Measurements from ENCODE around the gene CADPS.

CADPS gene

DNA sequence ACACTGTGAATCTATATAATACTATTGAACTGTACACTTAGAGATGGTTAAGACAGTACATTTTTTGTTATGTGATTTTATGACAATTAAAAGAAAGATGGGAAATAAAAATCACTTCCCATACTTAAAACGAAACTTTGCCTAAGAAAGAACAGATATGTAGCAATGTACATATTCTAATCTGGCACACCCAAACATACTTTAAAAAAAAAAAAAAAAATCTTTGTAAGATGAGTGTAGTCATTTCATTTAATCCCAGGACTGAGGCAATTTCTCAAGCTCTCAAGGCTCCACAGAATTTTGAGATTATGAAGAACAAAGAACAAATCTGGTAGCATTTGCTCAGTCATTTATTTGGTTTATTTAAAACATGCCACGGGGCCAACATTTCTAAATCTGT, 461.5 kb downstream of the CADPS start:
- H3K4me1 ChIP-seq (ENCODE audit: insufficient read depth, low read length) = peaks cover 16% of the 10 kb centered on the region
- H3K36me3 ChIP-seq (ENCODE audit: insufficient read depth, low read length) = no peaks in the 10 kb centered on the region
- H3K9ac ChIP-seq (ENCODE audit: low read depth, low read length) = no peak overlapping the region; the same call in 1 of the 2 replicates
- H3K9me3 ChIP-seq (ENCODE audit: control insufficient read depth, insufficient read depth, low read length) = no peaks in the 10 kb centered on the region

DNA sequence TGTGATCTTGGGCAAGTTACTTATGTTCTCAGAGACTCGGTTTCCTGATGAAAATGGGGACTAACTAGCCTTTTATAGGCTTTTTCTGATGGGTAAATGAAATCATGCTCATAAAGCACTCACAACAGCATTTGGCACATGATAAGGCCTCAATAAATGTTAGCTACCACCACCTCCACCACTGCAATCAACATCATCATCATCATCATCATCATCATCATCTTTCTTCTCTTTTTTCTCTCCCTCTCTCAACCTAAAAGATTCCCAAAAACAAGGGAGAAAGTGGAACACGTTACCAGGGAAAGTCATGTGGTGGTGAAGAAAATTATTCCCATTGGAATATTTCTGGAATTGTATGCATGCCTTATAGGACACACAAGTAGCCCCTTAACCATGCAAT, 468.3 kb downstream of the CADPS start:
- no peaks in the 10 kb centered on the region for H3K36me3 ChIP-seq (ENCODE audit: insufficient read depth, low read length)
- no peaks in the 10 kb centered on the region for H3K9me3 ChIP-seq (ENCODE audit: control insufficient read depth, insufficient read depth, low read length)
- no peaks in the 10 kb centered on the region for H3K4me1 ChIP-seq (ENCODE audit: insufficient read depth, low read length)
- H3K9ac ChIP-seq (ENCODE audit: low read depth, low read length) = no peak overlapping the region

DNA sequence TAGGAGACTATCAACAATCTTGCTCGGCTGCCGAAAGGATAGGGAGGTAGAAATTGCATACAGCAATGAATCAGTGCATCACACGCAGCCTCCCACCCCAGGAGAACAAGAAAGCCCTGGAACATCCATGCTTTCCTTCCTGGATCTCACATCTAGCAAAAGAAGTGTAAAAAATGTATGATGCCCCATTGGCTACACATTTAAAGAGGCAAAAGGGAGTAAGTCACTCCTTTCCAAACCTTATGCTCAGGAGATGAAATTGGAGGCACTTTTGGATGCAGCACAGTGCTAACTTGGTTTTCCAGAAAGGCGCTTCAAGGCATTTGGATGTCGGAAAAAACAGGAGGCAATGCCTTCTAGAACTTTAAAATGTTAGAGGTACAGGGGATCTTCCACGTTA, 469.6 kb downstream of the CADPS start:
- H3K9ac ChIP-seq (ENCODE audit: low read depth, low read length) = no peak overlapping the region
- no peaks in the 10 kb centered on the region for H3K9me3 ChIP-seq (ENCODE audit: control insufficient read depth, insufficient read depth, low read length)
- no peaks in the 10 kb centered on the region for H3K36me3 ChIP-seq (ENCODE audit: insufficient read depth, low read length)
- H3K4me1 ChIP-seq (ENCODE audit: insufficient read depth, low read length) = no peaks in the 10 kb centered on the region

- Histone ChIP-seq H3K9ac (ENCODE audit: low read depth, low read length) (no peak overlapping the region), H3K36me3 (ENCODE audit: insufficient read depth, low read length) (no peaks in the 10 kb centered on the region), H3K4me1 (ENCODE audit: insufficient read depth, low read length) (no peaks in the 10 kb centered on the region), H3K9me3 (ENCODE audit: control insufficient read depth, insufficient read depth, low read length) (no peaks in the 10 kb centered on the region)
Observed at GRCh38 chr3:62405135-62405534, 470.1 kb downstream of the CADPS start.

DNA sequence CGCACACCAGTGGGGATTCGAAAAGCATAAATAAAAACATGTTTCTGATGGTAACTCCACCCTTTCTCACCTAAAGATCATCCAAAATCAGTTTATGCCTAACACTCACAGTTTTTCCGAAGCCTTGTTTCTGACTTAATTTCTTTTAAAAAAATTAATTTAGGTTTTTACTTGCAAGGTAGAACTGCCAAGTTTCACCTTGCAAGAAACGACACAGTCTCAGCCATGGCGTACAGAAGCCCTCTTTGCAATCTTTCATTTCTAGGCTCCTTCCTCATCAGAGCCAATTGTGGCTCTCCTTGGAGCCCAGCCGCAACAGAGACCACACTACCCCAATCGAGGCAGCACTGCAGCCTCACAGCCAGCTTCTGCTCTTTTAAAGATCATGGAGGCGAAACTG, 470.9 kb downstream of the CADPS start:
- Histone ChIP-seq H3K9me3 (ENCODE audit: control insufficient read depth, insufficient read depth, low read length) (no peaks in the 10 kb centered on the region), H3K36me3 (ENCODE audit: insufficient read depth, low read length) (no peaks in the 10 kb centered on the region), H3K9ac (ENCODE audit: low read depth, low read length) (no peak overlapping the region), H3K4me1 (ENCODE audit: insufficient read depth, low read length) (no peaks in the 10 kb centered on the region)

DNA sequence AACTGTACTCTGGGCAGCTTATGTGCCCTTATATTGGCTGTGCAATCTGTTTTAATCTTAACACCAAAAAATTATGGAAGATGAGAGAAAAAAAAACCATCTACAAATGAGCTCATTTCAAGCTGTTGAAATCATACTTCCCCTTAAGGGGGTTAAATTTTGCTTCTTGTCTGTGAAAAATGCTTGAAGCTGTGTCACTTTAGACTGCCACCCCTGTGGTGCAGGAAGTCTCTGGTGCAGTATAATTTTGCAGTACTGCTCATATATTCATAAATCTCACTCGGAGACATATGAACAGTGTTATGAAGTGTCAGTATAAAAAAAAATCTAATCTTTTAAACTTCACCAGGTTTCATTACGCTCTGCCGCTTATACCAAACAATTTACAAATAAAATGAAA, 471.5 kb downstream of the CADPS start:
- Histone ChIP-seq H3K4me1 (ENCODE audit: insufficient read depth, low read length) (no peaks in the 10 kb centered on the region), H3K36me3 (ENCODE audit: insufficient read depth, low read length) (no peaks in the 10 kb centered on the region), H3K9ac (ENCODE audit: low read depth, low read length) (no peak overlapping the region), H3K9me3 (ENCODE audit: control insufficient read depth, insufficient read depth, low read length) (no peaks in the 10 kb centered on the region)

DNA sequence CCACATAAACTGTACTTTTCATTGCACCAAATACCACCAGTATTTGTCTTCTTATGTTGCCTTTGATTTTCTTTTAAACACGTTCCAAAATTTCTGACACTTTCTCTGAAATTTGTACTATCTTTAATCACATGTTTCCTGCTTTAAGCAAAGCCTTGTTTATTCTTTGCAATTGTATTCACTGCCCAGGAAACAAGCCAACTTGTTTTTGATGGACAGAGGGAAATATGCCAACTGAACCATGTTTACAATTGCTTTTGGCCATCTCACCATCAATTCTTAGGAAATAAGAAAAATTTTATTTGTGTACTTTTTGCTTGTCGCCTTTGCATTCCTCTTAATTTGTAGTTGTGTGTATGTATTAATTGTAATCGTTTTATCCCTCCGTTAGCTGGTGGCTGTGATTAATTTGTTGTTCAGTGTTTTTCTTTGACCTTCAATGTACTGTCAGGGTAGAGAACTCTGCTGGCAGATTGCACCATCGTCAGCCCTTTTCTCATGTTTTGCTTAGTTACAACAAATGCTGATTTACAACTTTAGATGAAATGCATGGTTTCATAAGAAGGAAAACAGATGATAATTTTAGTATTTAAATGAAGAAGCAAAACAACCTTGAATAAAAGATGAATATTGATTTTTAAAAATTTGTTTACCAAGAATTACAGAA, 482.5 kb downstream of the CADPS start:
- Histone ChIP-seq H3K36me3 (ENCODE audit: insufficient read depth, low read length) (no peaks in the 10 kb centered on the region), H3K9ac (ENCODE audit: low read depth, low read length) (no peak overlapping the region), H3K9me3 (ENCODE audit: control insufficient read depth, insufficient read depth, low read length) (no peaks in the 10 kb centered on the region), H3K4me1 (ENCODE audit: insufficient read depth, low read length) (no peaks in the 10 kb centered on the region)

DNA sequence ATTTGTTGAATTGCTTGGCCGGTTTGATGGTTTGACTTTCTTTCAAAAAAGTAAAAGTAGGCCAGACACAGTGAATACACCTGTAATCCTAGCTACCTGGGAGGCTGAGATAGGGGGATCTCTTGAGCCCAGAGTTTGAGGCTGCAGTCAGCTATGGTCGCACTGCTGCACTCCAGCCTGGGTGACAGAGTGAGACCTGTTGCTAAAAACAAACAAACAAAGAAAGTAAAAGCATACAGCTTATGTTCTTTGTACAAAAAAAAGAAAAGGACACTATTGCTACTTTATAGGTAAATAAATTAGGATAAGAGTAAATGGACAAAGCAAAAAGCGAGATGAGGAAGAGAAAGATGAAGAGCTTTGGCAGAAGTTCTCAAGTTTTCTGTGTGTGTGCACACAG, 488.0 kb downstream of the CADPS start:
- no peaks in the 10 kb centered on the region for H3K36me3 ChIP-seq (ENCODE audit: insufficient read depth, low read length)
- no peaks in the 10 kb centered on the region for H3K4me1 ChIP-seq (ENCODE audit: insufficient read depth, low read length)
- no peaks in the 10 kb centered on the region for H3K9me3 ChIP-seq (ENCODE audit: control insufficient read depth, insufficient read depth, low read length)

DNA sequence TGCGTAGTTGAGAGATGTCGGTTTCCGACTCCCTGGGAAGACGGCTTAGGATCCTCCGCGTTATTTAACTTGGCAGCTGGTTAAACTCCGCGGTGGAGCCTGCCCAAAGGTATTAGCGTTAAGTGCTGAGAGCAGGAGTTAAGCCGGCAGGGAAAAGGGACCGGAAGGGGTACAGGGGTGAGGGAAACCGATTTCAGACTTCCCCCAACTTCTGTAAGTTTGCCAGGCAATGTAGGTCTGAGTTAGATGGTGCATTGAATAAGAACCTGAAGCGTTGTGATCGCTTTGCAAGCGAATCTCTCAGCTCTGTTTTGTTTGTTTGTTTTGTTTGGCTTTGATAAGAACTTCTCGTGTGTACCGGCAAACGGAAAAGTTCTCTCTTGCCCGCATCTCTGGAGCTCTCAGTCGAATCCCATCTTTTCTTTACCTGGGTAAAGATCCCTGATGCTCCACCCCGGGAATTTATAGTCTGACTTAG, 495.9 kb downstream of the CADPS start:
- Histone ChIP-seq H3K36me3 (ENCODE audit: insufficient read depth, low read length) (no peaks in the 10 kb centered on the region), H3K9me3 (ENCODE audit: control insufficient read depth, insufficient read depth, low read length) (no peaks in the 10 kb centered on the region; the same call in 1 of the 2 replicates), H3K9ac (ENCODE audit: low read depth, low read length) (no peak overlapping the region; the same call in 1 of the 2 replicates), H3K4me1 (ENCODE audit: insufficient read depth, low read length) (peaks cover 24% of the 10 kb centered on the region)

More for the DNA sequence above, 488.0 kb downstream of the CADPS start:
- H3K9ac ChIP-seq (ENCODE audit: low read depth, low read length) = no peak overlapping the region

GRCh38 chr3:62378921-62379320, 496.3 kb downstream of the CADPS start:
- Histone ChIP-seq H3K9me3 (ENCODE audit: control insufficient read depth, insufficient read depth, low read length) (no peaks in the 10 kb centered on the region; the same call in 1 of the 2 replicates), H3K9ac (ENCODE audit: low read depth, low read length) (peak overlapping the region; percentile 11; the same call in 1 of the 2 replicates), H3K4me1 (ENCODE audit: insufficient read depth, low read length) (peaks cover 27% of the 10 kb centered on the region), H3K36me3 (ENCODE audit: insufficient read depth, low read length) (no peaks in the 10 kb centered on the region)

DNA sequence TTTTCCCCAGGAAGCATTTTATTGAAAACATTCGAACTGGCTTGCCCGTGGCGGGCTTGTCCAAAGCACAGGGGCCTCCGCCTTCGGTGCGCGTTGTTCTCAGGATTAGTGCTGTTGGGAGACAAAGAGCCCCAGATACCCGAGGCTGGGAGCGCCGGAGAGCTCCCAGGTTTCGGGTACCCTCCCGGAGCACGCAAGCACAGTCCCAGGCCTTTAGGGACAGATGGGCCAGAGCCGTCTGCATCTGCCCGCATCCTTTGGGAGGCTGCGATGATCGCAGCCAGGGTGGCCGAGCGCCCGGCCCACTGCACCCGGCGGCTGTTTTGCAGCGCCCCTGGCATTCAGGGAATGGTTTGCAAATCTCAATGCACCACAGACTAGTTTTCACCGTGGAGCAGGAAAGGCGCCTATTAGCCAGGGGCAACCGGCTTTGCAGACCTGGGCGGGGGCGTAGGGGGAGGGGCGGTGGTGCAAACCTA, 496.9 kb downstream of the CADPS start:
- Histone ChIP-seq H3K9ac (ENCODE audit: low read depth, low read length) (peak overlapping the region; percentile 31; the same call in 1 of the 2 replicates), H3K4me1 (ENCODE audit: insufficient read depth, low read length) (peaks cover 27% of the 10 kb centered on the region), H3K36me3 (ENCODE audit: insufficient read depth, low read length) (no peaks in the 10 kb centered on the region), H3K9me3 (ENCODE audit: control insufficient read depth, insufficient read depth, low read length) (no peaks in the 10 kb centered on the region; the same call in 1 of the 2 replicates)

GRCh38 chr3:62376906-62377877, 498.0 kb downstream of the CADPS start:
- H3K4me1 ChIP-seq (ENCODE audit: insufficient read depth, low read length) = peaks cover 27% of the 10 kb centered on the region

DNA sequence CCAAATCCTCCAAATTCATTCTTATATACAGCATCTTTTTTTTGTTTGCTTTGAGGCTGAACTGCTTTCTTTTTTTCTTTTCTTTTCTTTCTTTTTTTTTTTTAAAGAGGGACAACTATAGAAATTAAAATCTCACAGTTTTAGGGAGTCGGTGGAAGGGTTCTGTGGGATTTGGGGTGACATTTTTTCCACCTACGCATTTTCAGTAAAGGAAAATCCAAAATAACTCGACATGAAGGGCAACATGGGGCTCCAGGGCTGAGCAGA, 498.8 kb downstream of the CADPS start:
- no peak overlapping the region for H3K9ac ChIP-seq (ENCODE audit: low read depth, low read length)
- peaks cover 27% of the 10 kb centered on the region for H3K4me1 ChIP-seq (ENCODE audit: insufficient read depth, low read length)
- no peaks in the 10 kb centered on the region for H3K36me3 ChIP-seq (ENCODE audit: insufficient read depth, low read length)
- H3K9me3 ChIP-seq (ENCODE audit: control insufficient read depth, insufficient read depth, low read length) = no peaks in the 10 kb centered on the region; the same call in 1 of the 2 replicates

More at GRCh38 chr3:62376906-62377877, 498.0 kb downstream of the CADPS start:
- no peaks in the 10 kb centered on the region for H3K36me3 ChIP-seq (ENCODE audit: insufficient read depth, low read length)
- H3K9ac ChIP-seq (ENCODE audit: low read depth, low read length) = peak overlapping the region; percentile 11; the same call in 1 of the 2 replicates
- no peaks in the 10 kb centered on the region; the same call in 1 of the 2 replicates for H3K9me3 ChIP-seq (ENCODE audit: control insufficient read depth, insufficient read depth, low read length)

DNA sequence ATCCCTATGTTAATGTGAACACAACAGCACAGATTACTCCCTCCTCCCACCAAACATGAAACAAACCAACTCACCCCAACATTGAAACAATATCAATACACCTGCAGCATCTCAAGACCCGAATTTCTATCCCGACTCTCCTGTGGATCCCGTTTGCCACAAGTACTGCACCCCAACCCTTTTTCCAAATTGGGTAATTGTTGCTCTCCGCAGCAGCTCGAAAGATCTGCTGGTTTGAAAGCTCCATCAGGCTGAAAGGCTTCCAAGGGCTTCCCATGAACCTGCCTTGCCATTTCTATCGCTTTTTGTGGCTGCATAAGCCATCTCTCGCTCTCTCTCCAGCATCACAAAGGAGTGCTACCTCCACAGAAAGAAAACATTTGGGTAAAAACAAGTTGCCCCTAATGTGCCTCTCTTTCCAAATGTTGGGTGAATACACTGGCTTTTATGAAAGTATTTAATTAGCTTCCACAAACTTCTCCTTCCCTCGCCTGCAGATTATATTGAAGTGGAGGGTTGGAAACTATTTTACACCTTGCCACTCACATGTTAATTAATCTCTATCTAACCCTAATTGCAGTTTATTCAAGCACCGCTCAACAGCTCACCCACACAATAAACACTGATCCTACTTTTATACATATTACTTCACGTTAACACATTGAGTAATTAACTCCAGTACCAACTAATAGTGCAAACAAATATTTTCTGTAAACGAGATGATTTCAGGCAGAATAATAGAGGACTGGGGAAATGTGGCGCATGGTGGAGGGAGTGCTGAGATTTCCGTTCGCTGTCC, 499.4 kb downstream of the CADPS start:
- Histone ChIP-seq H3K4me1 (ENCODE audit: insufficient read depth, low read length) (peaks cover 32% of the 10 kb centered on the region), H3K9ac (ENCODE audit: low read depth, low read length) (no peak overlapping the region), H3K9me3 (ENCODE audit: control insufficient read depth, insufficient read depth, low read length) (no peaks in the 10 kb centered on the region), H3K36me3 (ENCODE audit: insufficient read depth, low read length) (no peaks in the 10 kb centered on the region)
